HepG2 (cell line): ENCODE results near the gene RTEL1. TPM values are rescaled to one million over a fixed set of nuclear protein-coding genes. Genes with fewer than 3 reads are reported as not detected.

Source experiments
- ATAC-seq: fragments of 200-7000 bp; cut with Tn5 transposase; 3 replicates; pipeline ENCODE4 v1.9.1; 2020; ENCODE audit warnings: mild to moderate bottlenecking, moderate library complexity
- BruUV-seq: library from RNA; stranded (reverse); fragments of 400-500 nt; replicated peaks from 2 replicates; lab custom pipeline; 2021; lab: Mats Ljungman, UMichigan
- CTCF ChIA-PET: fragments of 300-600 bp; formaldehyde crosslinking; extraction: SDS; loops from one replicate; lab custom pipeline; 2021; ENCODE audit warnings: low total read pairs, inconsistent platforms, low intra/inter-chr PET ratio; lab: Yijun Ruan, JAX
- POLR2A ChIA-PET: fragments of 350-600 bp; sonication (Branson Sonifier 250); formaldehyde crosslinking; loops from one replicate; lab custom pipeline; 2020; ENCODE audit warnings: antibody characterized with exemption, inconsistent platforms; lab: Yijun Ruan, JAX
- DNase-seq: peaks from one replicate; pipeline ENCODE4 v3.0.0-alpha.2; 2015; ENCODE audit warnings: low spot score
- FAIRE-seq: peaks from 3 replicates; lab custom pipeline; 2011; peaks lifted over from hg19 to GRCh38; lab: Jason Lieb, UNC
- H2AFZ ChIP-seq: one replicate; pipeline ENCODE4 v1.6.1; 2011; ENCODE audit warnings: low read length, inconsistent platforms
- H3K27ac ChIP-seq: fragments of 300-600 bp; 3 replicates; pipeline ENCODE4 v1.8.0; 2011; ENCODE audit warnings: mixed run types, mild to moderate bottlenecking, mixed read lengths, low read length, inconsistent platforms; ENCODE audit not compliant: insufficient read depth; ENCODE audit errors: extremely low read length
- H3K27me3 ChIP-seq, 2 experiments: fragments of 200-600 bp in 1 of 2; 2 replicates in 1 of 2; 3 replicates in 1 of 2; pipeline versions ENCODE4 v1.6.0 to v1.8.0; 2011; ENCODE audit warnings: low read length in 2 of 2, mild to moderate bottlenecking in 2 of 2, moderate library complexity in 2 of 2, inconsistent platforms in 1 of 2; ENCODE audit not compliant: insufficient read depth in 2 of 2, control insufficient read depth in 1 of 2
- H3K36me3 ChIP-seq, 2 experiments: fragments of 200-600 bp in 1 of 2; replicated peaks in 1 of 2; 2 replicates in 1 of 2; 3 replicates in 1 of 2; pipeline versions ENCODE4 v1.5.1 to v1.8.0; 2011; ENCODE audit warnings: low read length in 2 of 2, inconsistent platforms in 1 of 2; ENCODE audit not compliant: insufficient read depth in 2 of 2, control insufficient read depth in 1 of 2
- H3K4me1 ChIP-seq: 2 replicates; pipeline ENCODE4 v1.5.1; 2012; ENCODE audit warnings: low read length, inconsistent platforms; ENCODE audit not compliant: insufficient read depth
- H3K4me2 ChIP-seq: 2 replicates; pipeline ENCODE4 v1.6.0; 2011; ENCODE audit warnings: low read depth, low read length, inconsistent platforms
- H3K4me3 ChIP-seq, 3 experiments: fragments of 200-600 bp in 1 of 3; sonication (generic), shearing (Covaris generic) in 1 of 3; replicated peaks in 1 of 3; 2 replicates each; pipeline ENCODE4 v1.5.1; 2011 to 2016; ENCODE audit warnings: low read length in 3 of 3, inconsistent platforms in 2 of 3, low read depth in 2 of 3, mild to moderate bottlenecking in 2 of 3, control low read depth in 1 of 3, mixed read lengths in 1 of 3; ENCODE audit not compliant: insufficient read depth in 1 of 3
- H3K79me2 ChIP-seq: one replicate; pipeline ENCODE4 v1.6.1; 2011; ENCODE audit warnings: low read length, inconsistent platforms; ENCODE audit not compliant: insufficient read depth
- H3K9ac ChIP-seq: 2 replicates; pipeline ENCODE4 v1.6.0; 2011; ENCODE audit warnings: mild to moderate bottlenecking, low read depth, low read length, inconsistent platforms; ENCODE audit not compliant: insufficient read depth
- H3K9me3 ChIP-seq: 2 replicates; pipeline ENCODE4 v1.5.1; 2012; ENCODE audit warnings: mild to moderate bottlenecking, low read length
- H4K20me1 ChIP-seq: 2 replicates; pipeline ENCODE4 v1.6.0; 2011; ENCODE audit warnings: inconsistent platforms, mild to moderate bottlenecking, low read length, moderate library complexity; ENCODE audit not compliant: insufficient read depth
- DNMT1 ChIP-seq: sonication (generic); formaldehyde crosslinking; IDR thresholded peaks from 2 replicates; pipeline ENCODE4 v1.5.1; 2020; ENCODE audit warnings: mild to moderate bottlenecking, missing genetic modification reagents
- KDM2A ChIP-seq: sonication (generic); formaldehyde crosslinking; IDR thresholded peaks from 2 replicates; pipeline ENCODE4 v1.4.0; 2020; ENCODE audit warnings: low read depth, missing genetic modification reagents, borderline replicate concordance
- MAZ ChIP-seq, 2 experiments: sonication (generic) in 1 of 2; formaldehyde crosslinking in 1 of 2; IDR thresholded peaks; 2 replicates each; pipeline versions ENCODE4 v1.5.0 to v1.6.1; 2012 to 2020; ENCODE audit warnings: low read depth in 2 of 2, mild to moderate bottlenecking in 2 of 2, borderline replicate concordance in 1 of 2, improper control_type of control experiment in 1 of 2, low read length in 1 of 2, missing genetic modification reagents in 1 of 2, moderate library complexity in 1 of 2
- NFE2 ChIP-seq: sonication (generic); formaldehyde crosslinking; IDR thresholded peaks from 2 replicates; pipeline ENCODE4 v1.4.0; 2020; ENCODE audit warnings: missing genetic modification reagents
- POLR2AphosphoS5 ChIP-seq: IDR thresholded peaks from 2 replicates; pipeline ENCODE4 v1.6.1; 2012; ENCODE audit warnings: low read depth, low read length
- POLR2G ChIP-seq: fragments of 200-400 bp; formaldehyde crosslinking; IDR thresholded peaks from 2 replicates; pipeline ENCODE4 v1.6.1; 2018; ENCODE audit warnings: mild to moderate bottlenecking, low read depth, low read length, moderate library complexity
- ZNF367 ChIP-seq: sonication (generic); formaldehyde crosslinking; IDR thresholded peaks from 2 replicates; pipeline ENCODE4 v1.4.0; 2020; ENCODE audit warnings: missing genetic modification reagents, borderline replicate concordance
- ZNF713 ChIP-seq: sonication (generic); formaldehyde crosslinking; IDR thresholded peaks from 2 replicates; pipeline ENCODE4 v1.4.0; 2020; ENCODE audit warnings: mild to moderate bottlenecking, missing genetic modification reagents
- ZNF768 ChIP-seq: sonication (generic); formaldehyde crosslinking; IDR thresholded peaks from 2 replicates; pipeline ENCODE4 v1.4.0; 2020; ENCODE audit warnings: missing genetic modification reagents
- WGBS: methylation state at CpG from one replicate; pipeline ENCODE4 v1.1.6; 2017; ENCODE audit warnings: low lambda C conversion rate; 5-methylcytosine and 5-hydroxymethylcytosine counted together
- in situ Hi-C: cut with HindIII; loops from 2 replicates; pipeline ENCODE4 v1.10.0; 2017; ENCODE audit warnings: low pct_unique_long_range_greater_than_20kb; ENCODE audit not compliant: extremely low pct_ligation_motif_present
- intact Hi-C: fragments of 100-400 bp; cut with micrococcal nuclease; formaldehyde crosslinking; loops from one replicate; pipeline ENCODE4 v1.10.0; 2022; ENCODE audit not compliant: unreplicated experiment
- polyA plus RNA-seq, 8 experiments: library from polyadenylated mRNA; depleted of rRNA in 3 of 8; stranded (reverse) in 7 of 8; unstranded in 1 of 8; fragments of >200 nt; fragmentation: Illumina TruSeq in 4 of 8; extraction: Trizol in 4 of 8; gene quantifications; 2 replicates each; pipeline versions ENCODE4 v1.2.1 to v1.2.3, GENCODE V29; 2011 to 2016; ENCODE audit warnings: low read depth in 4 of 8, missing spikeins in 1 of 8, mixed read lengths in 1 of 8; ENCODE audit not compliant: insufficient read depth in 1 of 8
- total RNA-seq, 5 experiments: library from RNA; depleted of rRNA; stranded (reverse); fragments of >200 nt; fragmentation: Illumina TruSeq; extraction: Trizol; gene quantifications; 2 replicates each; pipeline ENCODE4 v1.2.3, GENCODE V29; 2016; ENCODE audit warnings: low read depth in 1 of 5
- TF ChIP-seq, protein P1 (sequence below): sonication (generic); formaldehyde crosslinking; IDR thresholded peaks from 2 replicates; pipeline ENCODE4 v1.4.0; 2020; ENCODE audit warnings: mild to moderate bottlenecking, missing genetic modification reagents
- TF ChIP-seq, protein P2 (sequence below): sonication (generic); formaldehyde crosslinking; IDR thresholded peaks from 2 replicates; pipeline ENCODE4 v1.5.0; 2020; ENCODE audit warnings: mild to moderate bottlenecking, missing genetic modification reagents, borderline replicate concordance
- TF ChIP-seq, protein P3 (sequence below): sonication (generic); formaldehyde crosslinking; IDR thresholded peaks from 2 replicates; pipeline ENCODE4 v1.4.0; 2020; ENCODE audit warnings: missing genetic modification reagents, borderline replicate concordance

The RTEL1 gene
- total and polyA plus RNA-seq, 2 of the 13 experiments (the other 11 are each of a cell fraction or from before 2014, with no cell fraction given), result 21.8 to 36.4 TPM

DNA sequence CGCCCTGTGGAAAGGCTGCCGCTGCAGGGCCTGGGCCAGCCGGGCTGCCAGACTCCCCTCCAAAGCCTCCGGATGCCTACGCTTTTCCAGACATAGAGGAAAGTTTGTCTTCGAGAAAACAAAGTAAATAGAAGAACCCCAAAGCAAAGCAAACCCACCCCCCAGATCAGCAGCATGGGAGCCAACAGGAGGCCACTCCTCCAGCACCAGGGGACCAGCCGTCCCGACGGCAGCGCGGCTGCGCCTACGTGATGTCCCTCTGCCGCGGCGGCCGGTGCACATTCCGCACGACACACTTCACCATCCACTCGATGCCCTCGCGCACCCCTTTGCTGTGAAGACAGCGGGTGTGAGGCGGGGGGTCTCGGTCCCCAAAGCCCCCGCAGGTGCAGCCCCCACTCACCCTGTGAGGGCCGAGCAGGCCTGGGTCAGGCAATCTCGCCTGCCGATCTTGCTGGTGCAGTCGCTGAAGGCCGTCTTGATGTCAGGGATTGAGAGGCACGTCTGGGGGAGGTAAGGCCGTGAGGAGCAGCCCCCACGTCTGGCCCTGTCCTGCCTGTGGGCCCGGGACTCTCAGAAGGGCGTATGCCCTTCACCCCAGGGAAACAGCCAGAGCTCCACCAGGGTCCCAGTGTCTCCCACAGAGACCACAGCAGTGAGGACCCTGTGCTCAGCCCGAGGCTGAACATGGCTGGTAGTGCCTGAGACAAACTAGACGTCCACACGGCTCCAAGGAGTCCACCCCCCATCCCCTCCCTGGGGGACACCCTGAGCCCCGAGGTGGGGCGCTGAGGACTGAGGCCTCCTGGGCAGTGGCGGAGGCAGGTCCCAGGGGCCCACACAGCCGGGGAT lies 42.3 kb downstream of the RTEL1 start (continued):
- peak; percentile 14; the same call in 1 of the 2 replicates for TF ChIP-seq POLR2AphosphoS5
- TF ChIP-seq ZNF768 (CRISPR knock-in tag), result peak; percentile 16; the same call in 1 of the 2 replicates
- peak; percentile 48; the same call in 1 of the 2 replicates for TF ChIP-seq POLR2G
- TF ChIP-seq, protein P1, sequence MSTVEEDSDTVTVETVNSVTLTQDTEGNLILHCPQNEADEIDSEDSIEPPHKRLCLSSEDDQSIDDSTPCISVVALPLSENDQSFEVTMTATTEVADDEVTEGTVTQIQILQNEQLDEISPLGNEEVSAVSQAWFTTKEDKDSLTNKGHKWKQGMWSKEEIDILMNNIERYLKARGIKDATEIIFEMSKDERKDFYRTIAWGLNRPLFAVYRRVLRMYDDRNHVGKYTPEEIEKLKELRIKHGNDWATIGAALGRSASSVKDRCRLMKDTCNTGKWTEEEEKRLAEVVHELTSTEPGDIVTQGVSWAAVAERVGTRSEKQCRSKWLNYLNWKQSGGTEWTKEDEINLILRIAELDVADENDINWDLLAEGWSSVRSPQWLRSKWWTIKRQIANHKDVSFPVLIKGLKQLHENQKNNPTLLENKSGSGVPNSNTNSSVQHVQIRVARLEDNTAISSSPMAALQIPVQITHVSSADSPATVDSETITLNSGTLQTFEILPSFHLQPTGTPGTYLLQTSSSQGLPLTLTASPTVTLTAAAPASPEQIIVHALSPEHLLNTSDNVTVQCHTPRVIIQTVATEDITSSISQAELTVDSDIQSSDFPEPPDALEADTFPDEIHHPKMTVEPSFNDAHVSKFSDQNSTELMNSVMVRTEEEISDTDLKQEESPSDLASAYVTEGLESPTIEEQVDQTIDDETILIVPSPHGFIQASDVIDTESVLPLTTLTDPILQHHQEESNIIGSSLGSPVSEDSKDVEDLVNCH (CRISPR knock-in tag), result no peak
- TF ChIP-seq MAZ (IDR thresholded peaks at IDR 0.05; ENCODE audit: borderline replicate concordance, low read depth, low read length), result no peak
- 0 out of 2 replicates have a peak, but pooled peaks have one; percentile 23 for TF ChIP-seq MAZ (CRISPR knock-in tag; IDR thresholded peaks at IDR 0.05; ENCODE audit: low read depth)
- TF ChIP-seq KDM2A (CRISPR knock-in tag), result peak; percentile 13; the same call in 1 of the 2 replicates
- TF ChIP-seq, all 625 proteins: peak for 19

DNA sequence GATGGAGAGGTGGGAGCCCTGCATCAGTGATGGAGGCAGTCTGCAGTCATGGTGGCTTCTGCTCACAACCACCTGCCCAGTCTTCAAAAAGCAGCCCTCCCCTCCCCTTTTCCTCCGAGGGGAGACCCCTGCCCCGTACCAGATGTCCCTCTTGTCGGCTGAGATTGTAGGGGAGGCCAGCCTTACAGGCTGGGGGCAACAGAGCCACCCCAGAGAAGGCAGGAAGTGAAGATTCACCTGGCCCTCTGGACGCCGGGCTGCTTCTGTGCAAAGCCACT lies 42.9 kb downstream of the RTEL1 start:
- BruUV-seq, result no TSS peak
- 94% methylated on average over 5 of the region's 5 CpGs for WGBS
- intact Hi-C loops (no loop called here), in situ Hi-C loops (loop anchor here (10.0 kb wide), 1 partner anchor 84 kb away; no protein-coding TSS in a partner anchor)
- no peaks in the 10 kb centered on the region for H3K27me3 ChIP-seq
- ATAC-seq (no peak), DNase-seq (no peak), FAIRE-seq (no peak)
- peaks cover 22% of the 10 kb centered on the region for H3K4me1 ChIP-seq
- ChIA-PET POLR2A (no interaction called here), CTCF (no interaction called here)
- no peak overlapping the region for H3K4me3 ChIP-seq
- no peak overlapping the region for H2AFZ ChIP-seq
- H3K4me2 ChIP-seq, result no peak overlapping the region
- no peaks in the 10 kb centered on the region for H3K9me3 ChIP-seq
- peaks cover 6% of the 10 kb centered on the region for H3K79me2 ChIP-seq
- no peak overlapping the region for H3K27ac ChIP-seq
- peaks cover 6% of the 10 kb centered on the region; the same call in 1 of the 2 replicates for H4K20me1 ChIP-seq
- H3K9ac ChIP-seq, result no peak overlapping the region
- H3K36me3 ChIP-seq, result peaks cover 16 to 26% of the 10 kb centered on the region in 2 experiments
- TF ChIP-seq, protein P2, sequence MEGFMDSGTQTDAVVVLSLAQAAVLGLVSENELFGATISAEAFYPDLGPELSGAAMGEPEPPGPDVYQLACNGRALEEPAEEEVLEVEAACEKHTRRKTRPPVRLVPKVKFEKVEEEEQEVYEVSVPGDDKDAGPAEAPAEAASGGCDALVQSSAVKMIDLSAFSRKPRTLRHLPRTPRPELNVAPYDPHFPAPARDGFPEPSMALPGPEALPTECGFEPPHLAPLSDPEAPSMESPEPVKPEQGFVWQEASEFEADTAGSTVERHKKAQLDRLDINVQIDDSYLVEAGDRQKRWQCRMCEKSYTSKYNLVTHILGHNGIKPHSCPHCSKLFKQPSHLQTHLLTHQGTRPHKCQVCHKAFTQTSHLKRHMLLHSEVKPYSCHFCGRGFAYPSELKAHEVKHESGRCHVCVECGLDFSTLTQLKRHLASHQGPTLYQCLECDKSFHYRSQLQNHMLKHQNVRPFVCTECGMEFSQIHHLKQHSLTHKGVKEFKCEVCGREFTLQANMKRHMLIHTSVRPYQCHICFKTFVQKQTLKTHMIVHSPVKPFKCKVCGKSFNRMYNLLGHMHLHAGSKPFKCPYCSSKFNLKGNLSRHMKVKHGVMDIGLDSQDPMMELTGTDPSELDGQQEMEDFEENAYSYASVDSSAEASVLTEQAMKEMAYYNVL (CRISPR knock-in tag), result no peak
- no peak for TF ChIP-seq DNMT1 (CRISPR knock-in tag)
- no peak for TF ChIP-seq ZNF713 (CRISPR knock-in tag)
- TF ChIP-seq, protein P3, sequence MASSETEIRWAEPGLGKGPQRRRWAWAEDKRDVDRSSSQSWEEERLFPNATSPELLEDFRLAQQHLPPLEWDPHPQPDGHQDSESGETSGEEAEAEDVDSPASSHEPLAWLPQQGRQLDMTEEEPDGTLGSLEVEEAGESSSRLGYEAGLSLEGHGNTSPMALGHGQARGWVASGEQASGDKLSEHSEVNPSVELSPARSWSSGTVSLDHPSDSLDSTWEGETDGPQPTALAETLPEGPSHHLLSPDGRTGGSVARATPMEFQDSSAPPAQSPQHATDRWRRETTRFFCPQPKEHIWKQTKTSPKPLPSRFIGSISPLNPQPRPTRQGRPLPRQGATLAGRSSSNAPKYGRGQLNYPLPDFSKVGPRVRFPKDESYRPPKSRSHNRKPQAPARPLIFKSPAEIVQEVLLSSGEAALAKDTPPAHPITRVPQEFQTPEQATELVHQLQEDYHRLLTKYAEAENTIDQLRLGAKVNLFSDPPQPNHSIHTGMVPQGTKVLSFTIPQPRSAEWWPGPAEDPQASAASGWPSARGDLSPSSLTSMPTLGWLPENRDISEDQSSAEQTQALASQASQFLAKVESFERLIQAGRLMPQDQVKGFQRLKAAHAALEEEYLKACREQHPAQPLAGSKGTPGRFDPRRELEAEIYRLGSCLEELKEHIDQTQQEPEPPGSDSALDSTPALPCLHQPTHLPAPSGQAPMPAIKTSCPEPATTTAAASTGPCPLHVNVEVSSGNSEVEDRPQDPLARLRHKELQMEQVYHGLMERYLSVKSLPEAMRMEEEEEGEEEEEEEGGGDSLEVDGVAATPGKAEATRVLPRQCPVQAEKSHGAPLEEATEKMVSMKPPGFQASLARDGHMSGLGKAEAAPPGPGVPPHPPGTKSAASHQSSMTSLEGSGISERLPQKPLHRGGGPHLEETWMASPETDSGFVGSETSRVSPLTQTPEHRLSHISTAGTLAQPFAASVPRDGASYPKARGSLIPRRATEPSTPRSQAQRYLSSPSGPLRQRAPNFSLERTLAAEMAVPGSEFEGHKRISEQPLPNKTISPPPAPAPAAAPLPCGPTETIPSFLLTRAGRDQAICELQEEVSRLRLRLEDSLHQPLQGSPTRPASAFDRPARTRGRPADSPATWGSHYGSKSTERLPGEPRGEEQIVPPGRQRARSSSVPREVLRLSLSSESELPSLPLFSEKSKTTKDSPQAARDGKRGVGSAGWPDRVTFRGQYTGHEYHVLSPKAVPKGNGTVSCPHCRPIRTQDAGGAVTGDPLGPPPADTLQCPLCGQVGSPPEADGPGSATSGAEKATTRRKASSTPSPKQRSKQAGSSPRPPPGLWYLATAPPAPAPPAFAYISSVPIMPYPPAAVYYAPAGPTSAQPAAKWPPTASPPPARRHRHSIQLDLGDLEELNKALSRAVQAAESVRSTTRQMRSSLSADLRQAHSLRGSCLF, result no peak
- no peak for TF ChIP-seq ZNF367 (CRISPR knock-in tag)
- TF ChIP-seq NFE2 (CRISPR knock-in tag), result no peak
